ENCODE results near the gene AKAP13. TPM values are rescaled to one million over a fixed set of nuclear protein-coding genes. Genes with fewer than 3 reads are reported as not detected.

AKAP13 gene
- total RNA-seq, 1 donor from 2014 or later: 84.9 TPM

- ATAC-seq: no peak
These were observed 305.0 kb downstream of the AKAP13 start for GRCh38 chr15:85685356-85685755.

- no peak for ATAC-seq
These were observed 306.9 kb downstream of the AKAP13 start for GRCh38 chr15:85687329-85687728.

- ATAC-seq: no peak
These were observed 308.3 kb downstream of the AKAP13 start for GRCh38 chr15:85688711-85689110.

DNA sequence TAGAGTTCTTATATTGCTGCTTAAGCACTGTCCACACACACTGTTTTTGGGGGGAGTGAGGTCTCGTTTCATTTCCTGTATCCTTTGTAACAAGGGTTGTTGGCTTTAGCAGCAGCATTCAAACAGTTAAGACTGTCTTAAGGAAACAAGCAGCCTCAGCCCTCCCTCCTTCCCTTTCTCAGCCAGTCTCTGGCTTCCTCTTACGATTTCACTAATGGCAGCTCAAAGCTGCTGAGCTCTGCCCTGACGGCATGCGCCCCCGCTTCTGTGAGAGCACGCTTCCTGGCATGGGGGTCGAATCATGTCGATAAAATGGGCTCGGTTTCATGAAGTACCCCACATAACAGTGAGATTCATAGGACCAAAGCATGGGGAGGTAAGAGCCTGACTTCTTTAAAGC lies 309.3 kb downstream of the AKAP13 start:
- peak; percentile 30 for ATAC-seq

DNA sequence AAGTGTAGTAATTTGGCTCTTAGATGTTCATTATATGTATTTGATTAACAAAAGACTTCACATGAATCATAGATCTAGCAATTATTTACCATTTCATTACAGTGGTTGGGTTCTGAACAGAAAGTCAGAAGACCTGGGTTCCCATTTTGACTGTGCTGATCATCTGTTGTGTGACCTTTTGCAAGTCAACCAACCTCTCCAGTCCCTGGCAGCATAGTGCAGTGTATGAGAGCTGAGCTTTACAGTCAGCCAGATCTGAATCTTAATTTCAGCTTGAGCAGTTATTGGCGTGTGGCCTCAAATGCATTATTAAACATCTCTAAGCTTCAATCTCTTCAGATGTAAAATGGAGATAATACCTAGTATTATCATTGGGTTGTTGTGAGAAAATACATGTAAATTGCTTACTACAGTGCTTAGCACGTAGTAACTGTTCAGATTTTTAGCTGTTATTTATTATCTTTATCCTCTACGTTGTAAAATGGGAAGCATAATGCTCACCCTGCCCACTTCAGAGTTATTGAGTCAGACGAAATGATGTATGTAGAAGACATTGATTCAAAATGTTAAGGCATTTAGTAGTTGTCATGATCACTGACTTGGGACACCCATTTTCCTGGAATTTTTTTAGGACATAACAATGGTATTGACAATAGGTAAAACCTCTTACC lies 310.3 kb downstream of the AKAP13 start:
- no peak for ATAC-seq

- ATAC-seq: no peak
These were observed 311.2 kb downstream of the AKAP13 start for GRCh38 chr15:85691350-85692240.

GRCh38 chr15:85692321-85692720 lies 311.9 kb downstream of the AKAP13 start:
- no peak for ATAC-seq

GRCh38 chr15:85692873-85693272 lies 312.5 kb downstream of the AKAP13 start:
- ATAC-seq: peak; percentile 31

DNA sequence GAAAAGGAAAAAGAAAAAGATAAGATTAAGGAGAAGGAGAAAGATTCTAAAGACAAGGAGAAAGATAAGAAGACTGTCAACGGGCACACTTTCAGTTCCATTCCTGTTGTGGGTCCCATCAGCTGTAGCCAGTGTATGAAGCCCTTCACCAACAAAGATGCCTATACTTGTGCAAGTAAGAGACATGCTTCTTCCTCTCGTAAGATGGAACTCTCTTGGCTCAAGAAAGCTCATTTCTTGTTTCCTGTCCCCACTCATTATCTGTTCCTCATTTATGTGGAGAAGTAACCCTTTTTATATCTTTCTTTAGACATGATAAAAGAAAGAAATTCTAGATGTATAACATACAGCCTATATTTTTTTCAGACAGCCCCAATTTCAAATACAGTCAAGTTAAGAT lies 312.9 kb downstream of the AKAP13 start:
- ATAC-seq: no peak

- ATAC-seq: no peak
These were observed 313.7 kb downstream of the AKAP13 start for GRCh38 chr15:85694091-85694490.

DNA sequence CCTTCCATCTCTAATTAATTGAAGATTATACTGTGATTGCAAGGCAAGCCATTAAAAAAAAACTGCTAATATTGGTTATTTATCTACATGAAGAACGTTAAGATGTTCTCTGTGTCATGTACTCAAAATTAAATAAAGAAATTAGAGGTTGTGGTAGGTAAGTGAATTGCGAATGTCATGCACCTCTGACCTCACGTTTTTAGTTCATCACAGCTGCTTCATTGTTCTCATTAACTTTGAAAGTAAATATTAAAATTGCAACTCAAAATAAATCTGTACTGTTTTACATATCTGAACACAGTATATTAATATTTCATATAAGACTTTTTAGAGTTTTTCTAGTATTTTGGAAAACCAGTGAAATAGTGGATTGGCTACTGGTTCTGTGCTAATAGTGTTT lies 320.4 kb downstream of the AKAP13 start:
- ATAC-seq: no peak

- no peak for ATAC-seq
These were observed 322.1 kb downstream of the AKAP13 start for GRCh38 chr15:85702321-85703101.

GRCh38 chr15:85704066-85704465 lies 323.7 kb downstream of the AKAP13 start:
- no peak for ATAC-seq

- no peak for ATAC-seq
These were observed 324.5 kb downstream of the AKAP13 start for GRCh38 chr15:85704720-85705429.

- ATAC-seq: no peak
These were observed 326.5 kb downstream of the AKAP13 start for GRCh38 chr15:85706779-85707518.

DNA sequence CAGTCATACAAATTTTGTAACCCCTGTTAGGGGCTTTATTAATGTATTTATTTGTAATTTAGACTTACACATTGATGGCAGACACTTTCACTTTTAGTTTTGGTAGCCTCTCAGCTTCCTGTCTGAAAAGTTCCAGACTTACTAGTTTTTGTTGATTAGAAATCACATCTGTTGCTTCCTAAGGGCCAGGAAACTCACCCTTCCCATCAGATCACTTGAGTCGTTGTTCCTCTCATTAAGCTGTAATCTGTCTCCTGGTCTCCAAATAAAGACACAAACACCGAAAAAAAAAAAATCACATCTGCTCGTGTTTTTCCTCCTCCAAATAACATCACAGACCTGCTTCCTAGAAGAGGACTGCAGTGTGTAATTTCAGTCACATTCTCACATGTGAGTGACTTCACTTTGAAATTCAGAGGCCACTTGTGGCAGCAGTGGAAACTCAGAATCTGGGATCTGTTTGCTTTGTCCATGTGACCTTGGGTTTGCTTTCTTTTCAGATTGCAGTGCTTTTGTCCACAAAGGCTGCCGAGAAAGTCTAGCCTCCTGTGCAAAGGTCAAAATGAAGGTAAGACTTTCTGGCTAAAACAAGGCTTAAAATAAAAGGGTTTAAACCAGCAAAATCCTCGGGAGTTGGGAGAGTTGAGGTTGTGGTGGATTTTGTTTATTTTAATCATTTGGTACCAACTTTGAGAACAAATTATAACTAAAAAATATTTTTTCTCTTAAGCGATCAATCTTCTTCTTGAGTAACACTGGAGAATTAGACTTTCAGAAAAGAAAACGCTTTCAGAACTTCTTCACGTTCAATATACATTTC lies 327.3 kb downstream of the AKAP13 start:
- no peak for ATAC-seq

GRCh38 chr15:85708402-85708941 lies 328.1 kb downstream of the AKAP13 start:
- ATAC-seq: no peak

DNA sequence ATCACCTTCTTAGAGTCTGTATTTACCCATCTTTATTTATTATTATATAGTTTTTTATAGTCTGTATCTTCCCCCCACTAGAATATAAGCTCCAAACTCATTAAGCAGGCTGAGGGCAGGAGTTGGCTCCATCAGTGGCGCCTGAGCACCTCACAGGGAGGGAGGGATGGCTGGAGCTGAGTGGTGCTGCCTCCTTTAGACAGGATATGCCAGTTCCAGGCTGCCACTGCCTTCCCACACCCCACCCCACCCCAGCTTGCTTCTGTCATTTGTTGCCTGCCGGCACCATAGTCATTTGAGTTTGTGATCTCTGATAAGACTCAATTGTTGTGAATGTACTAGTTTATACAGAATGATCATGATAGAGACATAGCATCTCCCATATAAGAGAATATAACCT lies 328.8 kb downstream of the AKAP13 start:
- peak; percentile 33 for ATAC-seq

DNA sequence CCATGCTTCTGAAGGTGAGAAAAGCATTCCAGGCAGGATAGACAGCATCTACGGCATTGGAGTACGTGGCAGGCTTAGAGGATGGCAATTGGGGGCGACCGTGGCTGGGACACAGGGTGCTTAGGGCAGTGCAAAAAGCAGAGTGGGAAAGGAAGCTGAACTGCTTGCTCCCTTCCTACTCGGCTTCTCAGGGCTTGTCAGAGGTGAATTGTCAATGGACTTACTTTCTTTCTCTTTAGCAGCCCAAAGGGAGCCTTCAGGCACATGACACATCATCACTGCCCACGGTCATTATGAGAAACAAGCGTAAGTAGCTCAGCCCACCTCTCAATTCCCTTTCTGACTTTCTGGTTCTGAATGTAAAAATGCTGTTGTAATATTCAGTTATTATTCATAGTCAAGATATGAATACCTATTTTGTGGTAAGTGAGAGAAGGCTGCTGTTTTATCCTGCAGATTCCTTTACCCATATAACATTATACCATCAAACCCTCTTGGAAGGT lies 330.0 kb downstream of the AKAP13 start:
- no peak for ATAC-seq

DNA sequence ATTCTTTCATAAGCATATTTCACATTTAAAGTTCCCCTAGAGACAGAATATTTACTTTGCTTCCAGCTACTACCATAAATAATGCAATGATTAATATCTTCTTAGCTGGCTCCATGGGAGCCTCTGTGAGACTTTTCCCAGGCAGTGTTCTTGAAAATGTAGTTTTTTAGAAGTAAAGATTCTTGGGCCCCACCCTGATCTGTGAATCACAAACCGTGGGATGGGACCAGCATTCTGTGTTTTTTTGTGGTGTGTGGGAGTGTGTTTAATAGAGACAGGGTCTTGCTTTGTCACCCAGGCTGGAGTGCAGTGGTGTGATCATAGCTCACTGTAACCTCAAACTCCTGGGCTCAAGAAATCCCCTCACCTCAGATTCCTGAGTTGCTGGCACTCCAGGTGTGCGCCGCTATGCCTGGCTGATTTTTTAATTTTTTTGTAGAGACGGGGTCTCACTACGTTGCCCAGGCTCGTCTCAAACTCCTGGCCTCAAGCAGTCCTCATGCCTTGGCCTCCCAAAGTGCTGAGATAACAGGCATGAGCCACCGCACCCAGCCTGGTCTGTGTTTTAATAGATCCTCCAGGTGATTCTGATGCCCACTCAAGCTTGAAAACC lies 331.3 kb downstream of the AKAP13 start:
- ATAC-seq: no peak
